Erythroblast (primary cell): ENCODE measurements around the gene C2orf80.
"Not testable (repeated sequence)": the region's sequence is repeated elsewhere in the genome, so short reads cannot be mapped to it uniquely, and the experiment has no call there.

Experiments
- DNase-seq, 2 experiments: peaks; one replicate each; lab custom pipeline; 2025; lab: John Stamatoyannopoulos, UW
- GATA1 ChIP-seq: IDR thresholded peaks from 2 replicates; pipeline ENCODE4 v1.6.1; 2011; ENCODE audit warnings: low read depth, mild to moderate bottlenecking, control low read depth, low read length, moderate library complexity
- POLR2A ChIP-seq: IDR thresholded peaks from 2 replicates; pipeline ENCODE4 v1.6.1; 2011; ENCODE audit warnings: mild to moderate bottlenecking, low read length

The C2orf80 gene

GRCh38 chr2:208156439-208156838 is 33.4 kb downstream of the C2orf80 start:
- no peak for TF ChIP-seq GATA1
- no peak for TF ChIP-seq POLR2A

GRCh38 chr2:208153156-208153555 is 36.7 kb downstream of the C2orf80 start:
- DNase-seq, result no peak
- TF ChIP-seq GATA1 (no peak), POLR2A (no peak)

More at GRCh38 chr2:208156439-208156838, 33.4 kb downstream of the C2orf80 start:
- no peak for DNase-seq

GRCh38 chr2:208150956-208151355 is 38.9 kb downstream of the C2orf80 start:
- DNase-seq, result no peak
- TF ChIP-seq GATA1 (no peak), POLR2A (no peak)

- no peak for DNase-seq
- no peak for TF ChIP-seq GATA1
- no peak for TF ChIP-seq POLR2A
These were observed 39.7 kb downstream of the C2orf80 start for GRCh38 chr2:208150094-208150493.

GRCh38 chr2:208148803-208149202 is 41.0 kb downstream of the C2orf80 start:
- no peak for DNase-seq
- TF ChIP-seq POLR2A (no peak), GATA1 (no peak)

- TF ChIP-seq POLR2A (no peak), GATA1 (no peak)
- DNase-seq, result no peak
These were observed 42.1 kb downstream of the C2orf80 start for GRCh38 chr2:208147759-208148158.

GRCh38 chr2:208147008-208147407 is 42.8 kb downstream of the C2orf80 start:
- DNase-seq, result no peak
- TF ChIP-seq POLR2A (no peak), GATA1 (no peak)

GRCh38 chr2:208146006-208146405 is 43.8 kb downstream of the C2orf80 start, which contains the start of gene CRYGB:
TSS of gene CRYGB (minus strand) at chr2:208146158. CDS start at chr2:208146120, 38 bp downstream.
- no peak for DNase-seq
- TF ChIP-seq POLR2A (no peak), GATA1 (no peak)

- no peak for DNase-seq
- TF ChIP-seq POLR2A, result no peak
- TF ChIP-seq GATA1, result no peak
These were observed 46.7 kb downstream of the C2orf80 start for GRCh38 chr2:208142925-208143799.

- TF ChIP-seq GATA1 (no peak), POLR2A (no peak)
- DNase-seq, result no peak
These were observed 47.4 kb downstream of the C2orf80 start for GRCh38 chr2:208142240-208142924.

GRCh38 chr2:208139447-208139846 is 50.4 kb downstream of the C2orf80 start:
- no peak for DNase-seq
- TF ChIP-seq POLR2A, result no peak
- no peak for TF ChIP-seq GATA1

GRCh38 chr2:208138334-208138733 is 51.5 kb downstream of the C2orf80 start:
- not testable (repeated sequence) for DNase-seq

GRCh38 chr2:208136716-208137094 is 53.1 kb downstream of the C2orf80 start:
- no peak for DNase-seq
- TF ChIP-seq POLR2A (no peak), GATA1 (no peak)
